Renal cortex interstitium (tissue), 11 donors: ENCODE measurements around the gene MTHFD2L. TPM values are rescaled to one million over a fixed set of nuclear protein-coding genes. Genes with fewer than 3 reads are reported as not detected.
"Not testable (repeated sequence)": the region's sequence is repeated elsewhere in the genome, so short reads cannot be mapped to it uniquely, and the experiment has no call there.

ENCODE experiments used
- DNase-seq, 11 donors: peaks; one replicate each; pipeline ENCODE4 v3.0.0-alpha.2; 2013; ENCODE audit warnings: low read depth in 9 of 11, low spot score in 4 of 11; ENCODE audit errors: extremely low read depth in 1 of 11
- polyA plus RNA-seq, 3 donors: library from polyadenylated mRNA; unstranded; fragments of 120-200 nt; gene quantifications; one replicate each; pipeline ENCODE4 v1.2.1, GENCODE V29; 2013; ENCODE audit not compliant: insufficient read length in 3 of 3

Gene MTHFD2L
- polyA plus RNA-seq, 3 donors = 22.0 to 26.7 (median 24.4) TPM

DNA sequence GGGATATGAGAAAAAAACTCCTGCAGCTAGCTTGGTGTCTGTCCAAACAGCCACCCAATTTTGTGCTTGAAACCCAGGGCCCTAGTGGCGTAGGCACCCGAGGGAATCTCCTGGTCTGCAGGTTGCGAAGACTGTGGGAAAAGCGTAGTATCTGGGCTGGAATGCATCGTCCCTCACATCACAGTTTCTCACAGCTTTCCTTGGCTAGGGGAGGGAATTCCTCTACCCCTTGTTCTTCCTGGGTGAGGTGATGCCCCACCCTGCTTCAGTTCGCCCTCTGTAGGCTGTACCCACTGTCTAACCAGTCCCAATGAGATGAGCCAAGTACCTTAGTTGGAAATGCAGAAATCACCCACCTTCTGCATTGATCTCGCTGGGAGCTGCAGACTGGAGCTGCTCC lies 57.3 kb downstream of the MTHFD2L start:
- not testable (repeated sequence) for DNase-seq

DNA sequence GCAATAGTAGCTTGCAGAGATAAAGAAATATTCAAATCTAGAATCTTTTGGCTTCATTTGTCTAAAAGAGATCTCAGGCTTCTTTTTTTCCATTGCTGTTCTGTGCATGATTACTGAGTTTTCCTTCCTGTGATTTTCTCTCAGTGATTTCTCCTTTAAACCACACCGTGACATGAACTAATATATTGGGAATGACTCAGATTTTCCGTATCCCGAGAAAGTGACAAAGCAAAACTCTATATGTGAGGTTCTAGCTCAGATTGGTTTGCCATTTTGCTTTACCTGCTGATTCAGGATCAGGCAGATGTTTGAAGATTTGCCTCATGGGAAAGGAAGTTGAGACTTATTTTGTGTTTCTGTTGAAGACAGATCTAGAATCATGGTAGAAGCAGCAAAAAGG lies 59.4 kb downstream of the MTHFD2L start:
- DNase-seq = no peak

DNA sequence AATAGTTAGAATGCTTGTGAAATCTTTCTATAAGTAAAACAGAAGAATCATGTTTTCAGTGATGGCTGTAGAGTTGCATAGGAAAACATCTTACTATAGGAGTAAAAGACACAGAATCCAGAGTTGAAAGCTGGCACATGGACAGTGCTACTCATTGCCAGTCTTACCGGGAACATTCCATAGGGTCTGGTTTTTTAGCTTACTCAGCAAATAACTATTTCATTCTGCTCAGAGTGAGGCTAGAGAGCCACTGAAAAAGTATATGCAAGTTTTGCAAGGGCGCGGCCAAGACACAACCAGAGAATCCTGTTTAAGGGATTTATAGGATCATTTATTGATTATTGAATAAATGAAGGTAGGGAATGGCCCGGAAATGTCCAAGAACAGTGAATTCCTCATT lies 60.3 kb downstream of the MTHFD2L start:
- DNase-seq = no peak

DNA sequence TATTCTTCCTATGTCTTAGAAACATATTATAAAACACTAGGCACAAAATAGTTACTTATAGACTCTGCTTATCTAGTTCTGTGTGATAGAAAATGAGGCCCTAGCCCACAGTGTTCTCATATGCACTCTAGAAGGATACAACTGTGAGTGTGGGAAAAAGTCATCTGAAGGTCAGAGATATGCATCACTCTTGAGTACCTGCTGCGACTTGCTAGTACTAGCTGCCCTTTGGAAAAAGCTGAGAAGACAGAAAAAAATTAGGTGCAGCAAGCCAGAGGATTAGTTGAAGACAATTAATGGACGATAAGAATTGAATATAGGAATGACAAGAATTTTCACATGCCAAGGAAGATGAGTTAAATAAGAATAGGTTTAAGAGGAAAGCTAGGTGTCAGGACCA lies 61.3 kb downstream of the MTHFD2L start:
- no peak for DNase-seq

DNA sequence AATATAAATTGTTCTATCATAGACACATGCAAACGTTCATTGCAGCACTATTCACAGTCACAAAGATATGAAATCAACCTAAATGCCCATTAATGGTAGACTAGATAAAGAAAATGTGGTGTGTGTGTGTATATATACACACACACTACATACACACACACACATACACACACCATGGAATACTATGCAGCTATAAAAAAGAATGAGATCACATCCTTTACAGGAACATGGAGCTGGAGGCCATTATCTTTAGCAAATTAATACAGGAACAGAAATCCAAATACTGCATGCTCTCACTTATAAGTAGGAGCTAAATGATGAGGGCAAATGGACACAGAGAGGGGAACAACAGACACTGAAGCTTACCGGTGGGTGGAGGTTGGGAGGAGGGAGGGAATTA lies 65.2 kb downstream of the MTHFD2L start:
- no peak for DNase-seq

DNA sequence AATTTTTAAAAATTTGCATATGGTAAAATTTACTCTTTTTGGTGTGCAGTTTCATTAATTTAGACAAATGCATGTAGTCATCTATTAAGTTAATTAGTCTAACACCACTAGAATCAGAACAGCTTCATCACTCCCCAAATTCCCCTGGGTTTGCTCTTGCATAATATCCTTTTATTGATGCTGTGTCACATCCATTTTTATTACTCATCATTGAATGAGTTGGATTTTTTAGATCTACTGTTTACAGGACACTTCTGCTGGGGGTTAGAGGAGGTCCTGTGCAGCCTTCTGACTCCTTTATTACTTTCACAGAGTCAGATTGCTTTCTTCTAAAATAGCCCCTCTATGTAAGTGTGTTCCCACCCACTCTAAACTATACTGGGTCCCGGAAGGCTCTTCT lies 65.9 kb downstream of the MTHFD2L start:
- no peak for DNase-seq

DNA sequence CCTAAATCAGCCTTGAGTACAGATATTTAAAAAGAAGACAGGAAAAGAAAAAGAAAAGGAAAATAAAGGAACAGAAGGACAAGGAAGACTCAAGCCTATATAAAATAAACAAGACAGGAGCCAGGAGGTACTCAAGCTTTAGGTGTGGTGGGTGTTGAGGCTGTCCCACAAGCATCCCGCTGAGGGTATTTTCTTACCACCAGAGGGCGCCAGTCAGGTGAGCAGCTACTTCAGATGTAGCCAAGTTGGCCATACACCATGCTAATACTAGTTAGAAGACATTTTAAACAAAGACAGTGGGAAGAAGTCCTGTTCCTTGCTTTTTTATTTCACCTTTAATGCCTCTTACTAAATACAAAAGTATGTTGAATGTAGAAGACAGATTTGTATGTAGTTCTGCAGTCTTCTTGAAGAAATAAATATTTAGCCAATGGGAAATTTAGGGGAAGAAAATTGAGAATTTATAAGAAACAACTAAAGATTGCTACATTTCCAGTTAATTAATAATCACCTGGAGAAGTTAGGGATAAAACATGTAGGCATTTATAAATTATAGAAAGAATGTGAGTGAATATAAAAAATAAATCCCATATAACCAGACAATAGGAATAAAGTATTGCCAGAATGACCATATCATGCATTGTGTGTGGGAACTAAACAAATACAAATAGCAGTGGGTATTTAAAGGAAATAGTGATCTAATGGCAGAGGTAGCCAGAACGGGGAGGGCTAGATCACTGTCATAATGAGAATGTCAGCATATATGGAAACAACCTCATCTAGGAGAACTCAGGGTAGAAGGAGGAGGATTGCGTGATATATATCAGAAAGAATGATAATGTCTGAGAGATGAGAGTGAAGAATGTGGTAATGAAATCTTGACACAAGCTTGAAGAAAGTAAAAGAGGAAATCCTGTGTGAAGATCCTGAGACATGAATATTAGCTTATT lies 71.0 kb downstream of the MTHFD2L start:
- peak; percentile 15 to 50 (median 40) for DNase-seq

DNA sequence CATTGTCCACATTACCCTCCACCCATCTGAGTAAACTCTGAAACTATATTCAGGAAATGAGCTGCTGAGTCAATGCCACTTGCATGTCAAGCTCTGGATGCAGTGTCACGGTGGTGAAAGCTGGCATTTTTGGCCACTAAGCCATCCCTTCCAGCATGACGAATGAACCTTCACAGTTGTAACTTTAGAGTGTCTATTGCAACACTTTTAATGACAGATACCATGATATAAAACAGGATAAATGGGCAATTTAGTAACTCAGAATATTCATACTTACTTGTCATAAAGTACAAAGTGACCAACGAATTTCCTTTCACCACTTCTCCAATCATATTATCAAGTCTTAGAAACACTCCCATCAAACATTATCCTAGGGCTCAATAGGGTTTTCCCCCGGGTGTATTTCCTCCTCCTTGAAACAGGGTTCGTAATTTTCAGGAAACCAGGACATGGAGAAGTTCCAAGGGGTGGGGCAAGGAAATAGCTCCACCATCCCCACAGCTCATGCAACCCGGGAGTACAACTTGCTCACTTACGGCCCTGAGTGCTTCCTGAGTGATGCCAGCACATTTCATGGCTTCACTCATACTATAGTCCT lies 73.1 kb downstream of the MTHFD2L start:
- DNase-seq = no peak

DNA sequence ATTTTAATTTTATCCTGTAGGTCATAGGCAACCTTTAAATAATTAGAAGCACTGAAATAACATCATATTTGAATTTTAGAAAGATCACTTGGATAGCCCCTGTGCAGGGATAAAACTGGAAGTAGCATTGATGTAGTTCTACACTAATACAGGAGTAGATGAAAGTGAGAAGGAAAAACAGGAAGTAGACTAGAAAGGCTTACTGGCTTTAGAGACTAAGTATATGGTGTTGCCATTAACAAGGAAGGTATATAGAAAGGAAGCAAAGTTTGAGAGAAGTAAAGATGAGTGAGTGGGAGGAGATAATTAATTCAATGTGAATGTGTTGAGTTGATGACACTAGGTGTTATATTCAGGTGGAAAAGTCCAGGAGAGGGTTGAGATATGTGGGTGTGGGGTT lies 77.2 kb downstream of the MTHFD2L start:
- no peak for DNase-seq

DNA sequence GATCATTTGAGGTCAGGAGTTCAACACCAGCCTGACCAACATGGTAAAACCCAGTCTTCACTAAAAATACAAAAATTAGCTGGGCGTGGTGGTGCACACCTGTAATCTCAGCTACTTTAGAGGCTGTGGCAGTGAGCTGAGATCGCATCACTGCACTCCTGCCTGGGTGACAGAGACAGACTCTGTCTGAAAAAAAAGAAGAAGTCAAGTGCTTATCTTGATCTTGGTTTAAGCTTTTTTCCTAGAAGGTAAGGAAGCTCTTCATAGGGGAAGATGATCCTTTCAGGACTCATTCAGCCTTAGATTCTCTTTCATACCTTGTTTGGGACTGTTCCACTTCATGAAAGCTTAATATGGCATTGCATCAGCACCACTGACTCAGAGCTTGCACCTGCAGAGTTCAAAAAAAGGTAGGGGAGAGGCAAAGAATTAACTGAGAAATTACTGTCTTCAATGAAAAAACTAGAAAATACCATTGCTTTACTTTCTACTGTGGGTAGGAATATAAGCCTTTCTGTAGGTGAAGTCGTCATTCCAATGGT lies 79.6 kb downstream of the MTHFD2L start:
- no peak for DNase-seq

DNA sequence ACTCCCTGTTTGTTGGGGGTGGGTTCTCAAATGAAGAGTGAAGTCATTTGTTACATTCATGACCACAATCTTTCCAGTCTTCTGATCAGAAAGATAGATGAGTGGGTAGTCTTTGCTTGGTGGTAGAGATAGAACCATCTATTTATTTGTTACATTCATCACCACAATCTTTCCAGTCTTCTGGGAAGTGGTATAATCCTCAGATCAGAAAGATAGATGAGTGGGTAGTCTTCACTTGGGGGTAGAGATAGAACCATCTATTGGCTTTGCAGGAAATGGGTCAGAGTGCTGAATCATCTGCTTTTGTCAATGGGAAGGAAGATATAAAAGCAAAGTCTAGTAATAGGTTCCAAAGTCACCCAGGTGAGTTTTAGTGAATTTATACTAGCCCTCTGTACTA lies 86.1 kb downstream of the MTHFD2L start:
- no peak for DNase-seq

DNA sequence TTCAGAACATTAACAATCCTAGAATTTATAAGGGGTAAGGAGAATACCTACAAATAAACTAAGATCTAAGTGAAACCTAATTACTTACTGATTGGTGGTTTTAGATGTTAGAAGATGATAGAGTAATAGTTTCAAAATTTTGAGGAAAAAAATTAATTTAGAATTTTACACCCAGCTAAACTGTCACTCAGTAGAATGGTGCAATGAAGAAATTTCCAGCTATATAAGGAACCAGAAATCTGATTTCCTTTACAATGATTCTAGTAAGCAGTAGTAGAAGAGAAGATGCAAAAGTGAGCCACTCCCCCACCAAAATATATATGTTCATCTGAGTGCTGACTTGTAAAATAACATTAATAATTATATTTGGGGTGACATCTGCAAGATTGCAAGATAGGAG lies 95.0 kb downstream of the MTHFD2L start:
- no peak for DNase-seq

DNA sequence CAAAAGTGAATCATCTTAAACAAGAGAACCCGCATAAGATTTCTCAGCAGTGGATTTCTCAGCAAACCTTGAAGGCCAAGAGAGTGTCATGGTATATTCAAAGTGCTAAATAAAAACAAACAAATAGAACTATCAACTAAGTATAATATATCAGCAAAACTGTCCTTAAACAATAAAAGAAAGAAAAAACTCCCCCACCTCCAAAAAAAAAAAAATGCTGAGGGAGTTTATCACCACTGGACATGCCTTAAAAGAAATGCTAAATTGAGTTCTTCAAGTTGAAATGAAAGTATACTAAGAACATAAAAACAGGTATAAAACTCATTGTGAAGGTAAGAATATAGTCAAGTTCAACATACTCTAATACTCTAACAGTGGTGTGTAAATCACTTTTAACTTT lies 96.5 kb downstream of the MTHFD2L start:
- DNase-seq = no peak

DNA sequence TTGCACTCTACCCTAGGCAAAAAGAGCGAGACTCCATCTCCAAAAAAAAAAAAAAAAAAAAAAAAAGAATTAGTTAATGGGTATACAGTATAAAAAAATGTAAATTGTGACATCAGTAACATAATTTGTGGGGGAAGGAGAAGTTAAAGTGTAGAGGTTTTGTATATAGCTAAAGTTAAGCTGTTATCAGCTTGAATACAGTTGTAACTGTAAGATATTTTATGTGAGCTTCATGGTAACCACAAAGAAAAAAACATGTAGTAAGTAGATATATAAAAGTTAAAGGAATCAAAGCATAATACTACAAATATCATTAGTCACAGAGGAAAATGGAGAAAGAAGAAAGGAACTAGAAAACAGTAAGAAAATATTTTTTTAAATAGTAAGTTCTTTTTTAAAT lies 97.2 kb downstream of the MTHFD2L start:
- no peak for DNase-seq

DNA sequence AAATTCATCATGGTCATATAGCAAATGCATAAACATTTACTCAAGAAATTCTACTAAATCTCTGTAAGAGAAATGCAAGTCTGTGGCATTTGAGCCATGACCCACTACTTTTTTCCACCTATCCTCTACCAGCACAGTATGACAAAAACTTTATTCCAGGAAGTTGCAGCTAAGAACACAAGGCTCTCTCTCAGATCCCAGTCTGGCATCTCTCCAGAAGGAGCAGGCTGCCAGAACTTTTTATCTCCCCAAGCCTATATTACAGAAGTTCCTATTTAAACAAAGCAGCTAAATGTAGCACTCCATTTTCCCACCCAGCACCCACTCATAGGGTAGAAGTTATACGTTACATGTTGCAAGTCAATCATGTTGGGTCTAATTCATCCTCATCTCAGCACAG lies 101.0 kb downstream of the MTHFD2L start:
- peak in 5 of 11 donors; percentile 1 to 18 (median 4) for DNase-seq

DNA sequence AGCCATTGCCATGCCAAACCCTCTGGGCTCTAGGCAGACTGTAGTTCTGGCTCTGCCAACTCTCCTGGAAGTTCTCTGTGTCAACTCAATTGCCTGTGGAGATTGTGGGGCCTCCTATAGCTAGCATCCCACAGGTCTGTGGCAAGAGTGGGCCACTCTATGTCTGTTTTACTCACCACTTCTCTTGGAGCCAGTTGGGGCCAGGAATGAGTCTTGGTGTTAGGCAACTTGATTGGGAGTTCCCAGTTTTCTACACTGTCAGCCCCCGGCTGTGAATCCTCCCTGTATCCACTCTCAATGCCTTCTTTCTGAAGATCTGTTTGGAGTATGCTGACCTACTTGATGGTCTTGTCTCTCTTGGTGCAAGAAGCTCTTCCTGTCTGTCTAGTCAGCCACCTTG lies 102.1 kb downstream of the MTHFD2L start:
- DNase-seq = no peak

DNA sequence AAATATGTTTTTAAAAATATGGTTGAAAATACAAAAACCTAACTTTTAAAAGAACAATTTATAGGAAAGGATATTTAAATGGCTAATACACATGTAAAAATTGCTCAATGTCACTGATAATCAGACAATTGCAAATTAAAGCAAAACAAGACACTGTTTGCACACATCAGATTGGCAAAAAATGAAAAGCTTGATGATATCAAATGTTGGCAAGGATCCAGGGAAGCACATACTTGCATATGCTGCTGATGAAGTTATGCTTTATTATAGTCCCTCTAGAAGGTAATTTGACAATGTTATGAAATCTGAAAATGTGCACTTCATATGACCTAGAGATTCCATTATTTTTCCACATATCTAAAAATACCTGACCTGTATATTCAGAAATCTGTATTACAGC lies 104.6 kb downstream of the MTHFD2L start:
- no peak for DNase-seq

DNA sequence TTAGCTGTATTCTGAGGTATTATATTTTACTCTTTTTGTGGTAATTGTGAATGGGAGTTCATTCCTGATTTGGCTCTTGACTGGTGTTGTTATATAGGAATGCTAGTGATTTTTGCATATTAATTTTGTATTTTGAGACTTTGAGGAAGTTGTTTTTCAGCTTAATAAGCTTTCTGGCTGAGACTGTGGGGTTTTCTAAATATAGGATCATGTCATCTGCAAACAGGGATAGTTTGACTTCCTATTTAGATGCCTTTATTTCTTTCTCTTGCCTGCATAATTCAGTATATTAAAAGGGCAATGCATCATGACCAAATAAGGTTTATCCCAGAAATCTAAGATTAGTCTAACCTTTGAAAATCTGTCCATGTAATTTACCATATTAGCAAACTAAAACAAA lies 105.6 kb downstream of the MTHFD2L start:
- no peak for DNase-seq

DNA sequence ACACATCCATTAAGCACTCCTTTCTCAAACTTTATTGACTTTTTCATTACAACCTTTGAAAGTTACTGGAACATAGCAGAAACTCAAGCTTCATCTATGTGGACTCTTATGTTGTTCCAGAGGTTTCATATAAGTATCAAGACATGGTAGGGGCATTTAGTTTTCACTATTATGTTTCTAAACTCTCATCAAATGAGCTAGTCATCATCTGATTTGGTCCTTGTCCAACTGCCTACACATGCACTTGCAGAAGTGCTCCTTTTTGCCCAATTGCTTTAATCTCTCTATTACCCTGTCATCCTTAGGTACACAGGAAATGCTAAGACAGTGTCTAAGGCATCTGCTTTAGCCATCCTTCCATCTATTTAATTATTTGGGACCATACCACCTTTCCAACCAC lies 108.2 kb downstream of the MTHFD2L start:
- DNase-seq = no peak

DNA sequence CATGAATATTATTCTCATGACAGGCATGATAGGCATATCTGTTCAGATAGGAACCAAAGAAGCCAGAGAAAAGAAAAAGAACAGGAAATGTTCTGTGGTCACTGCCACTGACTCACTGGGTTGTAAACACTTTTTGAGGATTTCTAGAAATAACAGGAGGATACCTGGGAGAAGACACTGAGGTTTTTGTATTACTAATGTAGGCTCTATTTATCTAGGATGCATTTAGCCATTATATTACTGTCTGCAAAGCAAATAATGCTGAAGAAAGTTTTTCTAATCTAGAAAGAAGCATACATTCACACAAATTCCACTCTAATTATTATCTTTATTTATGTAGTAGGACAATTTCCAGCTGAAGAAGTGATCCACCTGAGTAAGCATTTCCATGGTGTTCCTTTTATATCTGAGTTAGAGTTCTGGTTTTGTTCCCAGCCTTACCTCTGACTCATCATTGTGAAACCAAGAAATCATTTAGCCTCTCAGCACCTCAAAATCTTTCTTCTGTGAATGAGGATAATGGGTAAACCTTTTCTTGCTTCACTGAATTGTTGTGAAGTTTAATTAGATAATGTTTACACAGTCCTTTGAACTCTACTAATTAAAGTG lies 110.2 kb downstream of the MTHFD2L start:
- peak in 1 of 11 donors; percentile 1 for DNase-seq
